Activated CD4-positive, alpha-beta T cell treated with anti-CD3 and anti-CD28 coated beads, Interleukin-2, amount 50 U/mL, for 1 hour (primary cell): ENCODE measurements around the gene TAF1A.
"Not testable (repeated sequence)": the region's sequence is repeated elsewhere in the genome, so short reads cannot be mapped to it uniquely, and the experiment has no call there.

Experiments used
- DNase-seq: peaks from one replicate; pipeline ENCODE4 v3.0.0-alpha.2; 2020

TAF1A gene

GRCh38 chr1:222589462-222590302 lies at the start of gene TAF1A:
TAF1A (minus strand) TSS chr1:222589933.
- DNase-seq = peak; percentile 81

- DNase-seq = peak; percentile 55
Observed at GRCh38 chr1:222634180-222635013, 44.7 kb upstream of the TAF1A start.

- DNase-seq = no peak
Observed at GRCh38 chr1:222632749-222633148, 43.0 kb upstream of the TAF1A start.

- DNase-seq = no peak
Observed at GRCh38 chr1:222631611-222632208, 42.0 kb upstream of the TAF1A start.

- no peak for DNase-seq
Observed at GRCh38 chr1:222629921-222630535, 40.3 kb upstream of the TAF1A start.

- DNase-seq = no peak
Observed at GRCh38 chr1:222627232-222627631, 37.5 kb upstream of the TAF1A start.

- DNase-seq = no peak
Observed at GRCh38 chr1:222624214-222624613, 34.5 kb upstream of the TAF1A start.

- no peak for DNase-seq
Observed at GRCh38 chr1:222623458-222623857, 33.7 kb upstream of the TAF1A start.

- no peak for DNase-seq
Observed at GRCh38 chr1:222622765-222623164, 33.0 kb upstream of the TAF1A start.

GRCh38 chr1:222620566-222620965 lies 30.8 kb upstream of the TAF1A start:
- DNase-seq = no peak

- no peak for DNase-seq
Observed at GRCh38 chr1:222618880-222619596, 29.3 kb upstream of the TAF1A start.

- DNase-seq = peak; percentile 34
Observed at GRCh38 chr1:222618001-222618879, 28.5 kb upstream of the TAF1A start, which contains the start of gene MIA3. MIA3 (plus strand) TSS chr1:222618097; CDS start chr1:222618111, 14 bp downstream.

GRCh38 chr1:222617367-222617951 lies 27.7 kb upstream of the TAF1A start:
- DNase-seq = peak; percentile 92

- no peak for DNase-seq
Observed at GRCh38 chr1:222616525-222616924, 26.8 kb upstream of the TAF1A start.

- DNase-seq = no peak
Observed at GRCh38 chr1:222613627-222614026, 23.9 kb upstream of the TAF1A start.

- DNase-seq = no peak
Observed at GRCh38 chr1:222610728-222611127, 21.0 kb upstream of the TAF1A start.

GRCh38 chr1:222609111-222609510 lies 19.4 kb upstream of the TAF1A start:
- not testable (repeated sequence) for DNase-seq

- DNase-seq = no peak
Observed at GRCh38 chr1:222606757-222607156, 17.0 kb upstream of the TAF1A start.

GRCh38 chr1:222601257-222601656 lies 11.5 kb upstream of the TAF1A start:
- DNase-seq = no peak

GRCh38 chr1:222600281-222600680 lies 10.5 kb upstream of the TAF1A start:
- DNase-seq = no peak

GRCh38 chr1:222596696-222597095 lies 7.0 kb upstream of the TAF1A start:
- DNase-seq = no peak
